Kidney epithelial cell (primary cell): ENCODE measurements around the gene GSTM3. TPM values are rescaled to one million over a fixed set of nuclear protein-coding genes. Genes with fewer than 3 reads are reported as not detected.
A peak's percentile ranks its signal among the peaks of the same experiment; 100 is the strongest.
"Not testable (repeated sequence)": the region's sequence is repeated elsewhere in the genome, so short reads cannot be mapped to it uniquely, and the experiment has no call there.

Experiments used
- DNase-seq: peaks from one replicate; pipeline ENCODE4 v3.0.0-alpha.2; 2010; ENCODE audit warnings: low read depth
- H3K27me3 ChIP-seq: 2 replicates; pipeline ENCODE4 v1.6.0; 2011; ENCODE audit warnings: low read length; ENCODE audit not compliant: control insufficient read depth, insufficient read depth
- H3K36me3 ChIP-seq: 2 replicates; pipeline ENCODE4 v1.5.1; 2011; ENCODE audit warnings: low read length; ENCODE audit not compliant: control insufficient read depth, insufficient read depth
- H3K4me3 ChIP-seq: 2 replicates; pipeline ENCODE4 v1.5.1; 2011; ENCODE audit warnings: low read depth, mild to moderate bottlenecking, control low read depth, low read length
- total RNA-seq: library from RNA; depleted of rRNA; stranded (reverse); fragments of >200 nt; gene quantifications from 2 replicates; pipeline ENCODE4 v1.2.3, GENCODE V29; 2015
- TF ChIP-seq, protein P1 (sequence below): IDR thresholded peaks from 2 replicates; pipeline ENCODE4 v1.5.1; 2011; ENCODE audit warnings: mild to moderate bottlenecking, moderate library complexity, low read length, control low read depth, inconsistent platforms; ENCODE audit not compliant: insufficient read depth, poor library complexity, severe bottlenecking

GSTM3 gene
- total RNA-seq, 1 donor from 2014 or later: 30.3 TPM

DNA sequence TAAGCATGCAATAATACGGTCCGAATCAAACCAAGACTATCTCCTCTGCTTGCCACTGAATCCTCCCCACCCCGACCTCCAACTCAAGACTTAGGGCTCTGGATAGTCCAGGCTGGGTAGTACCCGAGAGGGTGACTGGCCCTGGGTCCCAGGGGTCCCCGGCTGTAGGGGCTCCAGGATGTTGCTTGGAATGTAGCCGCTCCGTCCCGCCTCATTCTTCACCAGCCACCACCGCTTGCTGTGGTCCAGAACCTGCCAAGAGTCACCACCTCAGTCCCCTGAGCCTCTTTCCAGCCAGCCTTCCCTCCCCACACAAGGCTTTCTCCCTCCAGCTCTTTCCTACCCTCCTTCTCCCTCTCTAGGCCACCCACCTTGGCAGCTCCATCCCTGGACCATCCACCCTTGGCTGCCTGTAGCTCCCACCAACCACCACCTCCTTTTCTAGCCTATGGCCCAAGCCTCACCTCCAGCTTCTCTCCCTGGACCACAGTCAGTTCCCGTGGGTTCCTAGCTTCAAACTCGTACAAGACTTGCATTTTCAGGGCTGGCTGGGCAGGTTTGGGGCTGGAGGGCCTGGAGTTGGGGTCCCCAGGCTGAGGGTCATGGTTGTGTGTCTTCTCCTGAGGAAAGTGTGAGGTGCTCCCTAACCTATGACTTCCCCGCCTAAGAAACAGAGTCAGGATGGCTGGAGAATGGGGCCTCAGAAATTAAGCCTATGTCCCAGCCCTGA lies 10.9 kb upstream of the GSTM3 start:
- Histone ChIP-seq H3K27me3 (peaks cover 2% of the 10 kb centered on the region), H3K4me3 (no peak overlapping the region), H3K36me3 (no peaks in the 10 kb centered on the region)
- no peak for DNase-seq
- TF ChIP-seq, protein P1, sequence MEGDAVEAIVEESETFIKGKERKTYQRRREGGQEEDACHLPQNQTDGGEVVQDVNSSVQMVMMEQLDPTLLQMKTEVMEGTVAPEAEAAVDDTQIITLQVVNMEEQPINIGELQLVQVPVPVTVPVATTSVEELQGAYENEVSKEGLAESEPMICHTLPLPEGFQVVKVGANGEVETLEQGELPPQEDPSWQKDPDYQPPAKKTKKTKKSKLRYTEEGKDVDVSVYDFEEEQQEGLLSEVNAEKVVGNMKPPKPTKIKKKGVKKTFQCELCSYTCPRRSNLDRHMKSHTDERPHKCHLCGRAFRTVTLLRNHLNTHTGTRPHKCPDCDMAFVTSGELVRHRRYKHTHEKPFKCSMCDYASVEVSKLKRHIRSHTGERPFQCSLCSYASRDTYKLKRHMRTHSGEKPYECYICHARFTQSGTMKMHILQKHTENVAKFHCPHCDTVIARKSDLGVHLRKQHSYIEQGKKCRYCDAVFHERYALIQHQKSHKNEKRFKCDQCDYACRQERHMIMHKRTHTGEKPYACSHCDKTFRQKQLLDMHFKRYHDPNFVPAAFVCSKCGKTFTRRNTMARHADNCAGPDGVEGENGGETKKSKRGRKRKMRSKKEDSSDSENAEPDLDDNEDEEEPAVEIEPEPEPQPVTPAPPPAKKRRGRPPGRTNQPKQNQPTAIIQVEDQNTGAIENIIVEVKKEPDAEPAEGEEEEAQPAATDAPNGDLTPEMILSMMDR: no peak

DNA sequence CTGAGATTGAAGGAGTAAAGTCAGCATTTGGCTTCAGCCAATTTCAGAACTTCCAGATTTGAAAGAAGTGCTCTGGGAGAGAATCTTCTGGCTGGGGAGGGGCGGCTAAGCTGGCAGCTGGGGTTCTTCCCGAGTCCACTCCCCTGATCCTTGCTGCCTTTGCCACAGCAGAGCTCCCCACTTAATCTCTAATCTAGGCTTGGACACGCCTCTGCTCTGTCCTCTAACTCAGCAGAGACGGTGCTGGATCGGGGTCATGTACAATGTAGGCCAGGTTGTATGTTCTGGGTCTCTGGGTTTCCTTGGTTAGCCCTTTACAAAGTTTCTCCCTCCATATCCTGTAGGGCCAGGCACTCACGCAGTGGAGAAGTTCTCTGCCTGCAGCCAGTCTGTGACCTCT lies 10.1 kb upstream of the GSTM3 start:
- H3K27me3 ChIP-seq: peaks cover 2% of the 10 kb centered on the region
- no peak for DNase-seq
- TF ChIP-seq, protein P1: no peak
- no peak overlapping the region for H3K4me3 ChIP-seq
- H3K36me3 ChIP-seq: no peaks in the 10 kb centered on the region

DNA sequence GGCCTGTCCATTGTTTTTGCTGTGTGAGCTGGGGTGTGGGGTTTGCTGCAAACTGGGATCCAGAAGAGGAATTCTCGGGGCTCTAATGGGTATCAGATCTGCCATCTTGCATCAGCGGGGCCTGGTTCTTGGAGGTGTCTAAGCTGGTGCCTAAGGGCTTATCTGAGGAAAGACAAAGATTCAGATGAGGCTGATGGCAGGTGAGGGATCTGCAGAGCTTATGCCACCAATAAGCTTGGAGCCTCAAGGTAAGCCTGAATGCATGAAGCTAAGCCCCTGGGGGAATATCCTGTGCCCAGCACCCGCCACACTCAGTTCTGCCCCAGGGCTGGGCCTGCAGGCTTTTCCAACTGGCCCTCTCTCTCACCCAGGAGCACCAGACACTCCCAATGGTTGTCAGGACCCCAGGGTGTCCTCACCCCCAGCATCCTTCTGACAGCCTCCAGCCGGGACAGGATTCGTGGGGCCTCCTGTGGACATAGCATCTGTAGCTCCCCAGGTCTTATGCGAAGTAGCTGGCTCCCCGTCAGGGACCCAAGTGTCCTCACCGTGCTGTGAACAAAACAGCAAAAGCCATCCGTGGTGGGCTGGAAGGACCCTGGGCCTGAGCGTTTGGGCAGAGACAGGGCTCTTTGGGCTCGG lies 9.5 kb upstream of the GSTM3 start:
- TF ChIP-seq, protein P1: no peak
- no peak for DNase-seq
- Histone ChIP-seq H3K4me3 (no peak overlapping the region), H3K36me3 (no peaks in the 10 kb centered on the region), H3K27me3 (peaks cover 2% of the 10 kb centered on the region)

DNA sequence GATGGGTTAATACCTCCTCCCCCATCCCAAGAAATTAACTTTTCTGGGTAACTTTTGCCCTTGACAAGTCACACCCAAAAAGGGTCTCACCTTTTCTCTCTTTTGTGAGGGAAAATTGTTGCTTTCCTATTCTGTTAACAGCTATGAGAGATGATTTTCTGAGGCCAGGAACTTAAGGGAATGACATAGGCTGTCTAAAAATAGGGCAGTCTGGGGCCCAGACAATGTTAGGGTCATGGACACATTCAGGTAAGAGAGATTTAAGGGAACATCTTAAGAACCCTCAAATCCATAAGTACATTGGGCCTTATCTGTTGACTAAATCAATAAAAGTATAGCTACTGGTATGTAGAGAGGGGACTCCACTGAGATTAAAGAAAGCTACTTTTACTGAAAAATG lies 8.4 kb upstream of the GSTM3 start:
- TF ChIP-seq, protein P1: no peak
- Histone ChIP-seq H3K36me3 (no peaks in the 10 kb centered on the region), H3K27me3 (peaks cover 2% of the 10 kb centered on the region), H3K4me3 (no peak overlapping the region)
- no peak for DNase-seq

DNA sequence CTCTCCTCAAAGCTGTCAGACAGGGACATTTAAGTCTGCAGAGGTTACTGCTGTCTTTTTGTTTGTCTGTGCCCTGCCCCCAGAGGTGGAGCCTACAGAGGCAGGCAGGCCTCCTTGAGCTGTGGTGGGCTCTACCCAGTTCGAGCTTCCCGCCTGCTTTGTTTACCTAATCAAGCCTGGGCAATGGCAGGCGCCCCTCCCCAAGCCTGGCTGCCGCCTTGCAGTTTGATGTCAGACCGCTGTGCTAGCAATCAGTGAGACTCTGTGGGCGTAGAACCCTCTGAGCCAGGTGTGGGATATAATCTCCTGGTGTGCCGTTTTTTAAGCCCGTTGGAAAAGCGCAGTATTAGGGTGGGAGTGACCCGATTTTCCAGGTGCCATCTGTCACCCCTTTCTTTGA lies 7.5 kb upstream of the GSTM3 start:
- not testable (repeated sequence) for H3K27me3 ChIP-seq, DNase-seq, H3K36me3 ChIP-seq, H3K4me3 ChIP-seq

DNA sequence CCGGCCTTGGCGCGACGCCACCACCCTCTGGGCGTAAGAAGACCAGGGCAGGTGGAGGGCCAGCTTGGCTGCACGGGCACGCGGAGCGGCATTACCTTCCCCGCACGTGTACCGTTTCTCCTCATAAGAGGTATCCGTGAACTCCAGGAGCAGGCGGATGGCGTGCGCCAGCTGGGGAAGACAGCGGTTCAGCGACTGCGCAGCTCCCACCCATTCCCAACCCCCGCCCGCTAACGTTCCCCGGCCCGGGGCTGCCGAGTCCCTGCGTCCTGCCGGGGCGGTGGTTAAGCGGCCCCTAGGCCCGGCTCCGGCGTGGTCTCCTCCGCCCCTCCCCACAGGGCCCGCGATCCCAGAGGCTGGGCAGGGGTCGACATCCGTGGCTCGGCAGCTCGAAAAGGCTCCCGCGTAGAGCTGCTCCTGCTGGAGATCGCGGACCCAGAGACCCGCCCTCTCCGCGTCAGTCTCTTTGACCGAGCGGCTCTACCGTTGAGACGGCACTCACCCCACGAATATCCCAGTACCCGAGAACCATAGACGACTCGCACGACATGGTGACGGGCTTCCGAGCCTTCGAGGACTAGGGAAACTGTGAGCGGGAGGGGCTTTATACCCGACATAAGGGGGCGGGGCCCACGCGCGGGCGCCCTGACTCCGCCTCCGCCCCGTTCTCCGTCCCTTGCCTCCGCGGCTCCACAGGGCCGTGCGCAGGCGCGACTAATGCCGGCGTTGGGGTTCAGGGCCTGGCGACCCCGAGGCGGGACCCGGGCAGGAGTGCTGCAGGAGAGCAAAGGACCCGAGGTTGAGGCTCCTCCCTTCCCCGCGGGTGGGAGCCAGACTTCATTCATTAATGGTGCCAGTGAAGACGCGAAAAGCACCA lies 862 bp downstream of the GSTM3 start:
- no peaks in the 10 kb centered on the region for H3K27me3 ChIP-seq
- no peaks in the 10 kb centered on the region for H3K36me3 ChIP-seq
- peak overlapping the region; percentile 58 for H3K4me3 ChIP-seq
- no peak for DNase-seq
- TF ChIP-seq, protein P1: no peak
